Ishikawa (cell line): ENCODE results near the gene CHMP2A.

Experiments used
- CEBPB ChIP-seq: IDR thresholded peaks from 2 replicates; pipeline ENCODE4 v1.6.1; 2012
- CREB1 ChIP-seq: IDR thresholded peaks from 2 replicates; pipeline ENCODE4 v1.6.1; 2012; ENCODE audit warnings: low read depth
- EGR1 ChIP-seq: IDR thresholded peaks from 2 replicates; pipeline ENCODE4 v1.6.1; 2012
- EP300 ChIP-seq: IDR thresholded peaks from 2 replicates; pipeline ENCODE4 v1.6.1; 2012; ENCODE audit warnings: borderline replicate concordance
- FOXM1 ChIP-seq: IDR thresholded peaks from 2 replicates; pipeline ENCODE4 v1.6.1; 2012; ENCODE audit warnings: low read depth, borderline replicate concordance
- MAX ChIP-seq: IDR thresholded peaks from 2 replicates; pipeline ENCODE4 v1.6.1; 2012
- NFIC ChIP-seq: IDR thresholded peaks from 2 replicates; pipeline ENCODE4 v1.6.1; 2012
- RAD21 ChIP-seq: IDR thresholded peaks from 2 replicates; pipeline ENCODE4 v1.6.1; 2012; ENCODE audit warnings: low read depth
- REST ChIP-seq: IDR thresholded peaks from 2 replicates; pipeline ENCODE4 v1.6.1; 2012; ENCODE audit warnings: low read depth, mild to moderate bottlenecking
- TAF1 ChIP-seq: IDR thresholded peaks from 2 replicates; pipeline ENCODE4 v1.6.1; 2012; ENCODE audit warnings: low read depth, mild to moderate bottlenecking
- TCF12 ChIP-seq: IDR thresholded peaks from 2 replicates; pipeline ENCODE4 v1.6.1; 2012; ENCODE audit warnings: low read depth
- TEAD4 ChIP-seq: IDR thresholded peaks from 2 replicates; pipeline ENCODE4 v1.6.1; 2012
- USF1 ChIP-seq: IDR thresholded peaks from 2 replicates; pipeline ENCODE4 v1.6.1; 2012
- YY1 ChIP-seq: IDR thresholded peaks from 2 replicates; pipeline ENCODE4 v1.6.1; 2012; ENCODE audit warnings: low read depth
- ZBTB7A ChIP-seq: IDR thresholded peaks from 2 replicates; pipeline ENCODE4 v1.6.1; 2012; ENCODE audit warnings: low read depth

CHMP2A gene

GRCh38 chr19:58573658-58574164 is 18.8 kb upstream of the CHMP2A start:
- TF ChIP-seq TCF12 (no peak), REST (no peak), TAF1 (no peak)

GRCh38 chr19:58572818-58573657 is 18.1 kb upstream of the CHMP2A start, which contains the start of gene MZF1:
TSS of gene MZF1 (minus strand) at chr19:58573335. CDS start at chr19:58571389, 1,946 bp downstream.
- peak; percentile 81 for TF ChIP-seq YY1
- TF ChIP-seq CREB1 = peak; percentile 95
- TF ChIP-seq TAF1 = no peak
- TF ChIP-seq REST = no peak
- TF ChIP-seq EP300 = 0 out of 2 replicates have a peak, but pooled peaks have one; percentile 5
- no peak for TF ChIP-seq ZBTB7A
- TF ChIP-seq MAX = peak; percentile 41
- TF ChIP-seq RAD21 = no peak
- TF ChIP-seq EGR1 = peak; percentile 65; the same call in 1 of the 2 replicates
- TF ChIP-seq NFIC = no peak
- peak; percentile 4; the same call in 1 of the 2 replicates for TF ChIP-seq TEAD4
- peak; percentile 10 for TF ChIP-seq TCF12
- TF ChIP-seq FOXM1 = peak; percentile 52
- no peak for TF ChIP-seq CEBPB
- TF ChIP-seq USF1 = peak; percentile 73

- TF ChIP-seq TEAD4 (no peak), NFIC (peak; percentile 83; the same call in 1 of the 2 replicates), TAF1 (no peak), REST (no peak), USF1 (no peak), RAD21 (no peak), ZBTB7A (no peak), YY1 (peak; percentile 82), CREB1 (no peak), FOXM1 (no peak), CEBPB (no peak), EP300 (no peak), EGR1 (no peak), TCF12 (no peak), MAX (0 out of 2 replicates have a peak, but pooled peaks have one; percentile 17)
Measured at GRCh38 chr19:58572026-58572817, 17.3 kb upstream of the CHMP2A start.

- TF ChIP-seq TAF1 (no peak), EGR1 (no peak), ZBTB7A (no peak), MAX (no peak), REST (no peak), TCF12 (no peak), FOXM1 (no peak), NFIC (no peak), EP300 (no peak), CEBPB (no peak), USF1 (no peak), TEAD4 (no peak), CREB1 (no peak), RAD21 (no peak), YY1 (no peak)
Measured at GRCh38 chr19:58571575-58571947, 16.7 kb upstream of the CHMP2A start.
